ENCODE data around the gene ANXA3.

DNA sequence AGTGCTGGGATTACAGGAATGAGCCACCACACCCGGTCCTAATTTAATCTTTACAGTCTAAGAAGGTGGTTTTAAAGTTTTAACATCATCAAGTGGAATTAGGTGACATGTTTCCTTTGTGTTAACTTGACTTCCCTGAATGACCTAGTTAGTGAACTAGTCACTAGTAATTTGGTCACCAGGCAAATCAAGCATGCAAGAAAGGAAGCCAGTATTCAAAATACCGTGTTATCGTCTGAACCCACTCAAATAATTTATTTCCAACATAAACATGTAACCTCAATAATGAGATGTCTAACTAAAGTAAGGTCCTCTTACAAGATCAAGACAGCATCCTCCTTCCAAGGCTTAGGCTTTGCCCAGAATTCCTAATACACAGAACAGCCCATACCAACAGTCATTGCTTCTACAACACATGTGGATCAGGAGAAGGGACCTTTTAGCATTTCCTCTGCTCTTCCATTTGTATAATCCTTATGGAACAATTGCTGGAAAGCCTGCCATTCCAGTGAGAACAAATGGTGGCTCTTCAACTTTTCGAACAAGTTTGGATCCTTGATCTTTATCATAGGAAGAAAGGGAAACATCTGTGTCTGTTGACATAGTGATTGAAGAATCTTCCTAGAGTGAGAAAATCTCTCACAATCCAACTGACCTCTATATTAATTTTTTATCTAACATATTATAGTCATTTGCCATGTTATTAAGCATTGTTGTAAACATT, 97.2 kb downstream of the ANXA3 start:
- TF ChIP-seq, protein P1, sequence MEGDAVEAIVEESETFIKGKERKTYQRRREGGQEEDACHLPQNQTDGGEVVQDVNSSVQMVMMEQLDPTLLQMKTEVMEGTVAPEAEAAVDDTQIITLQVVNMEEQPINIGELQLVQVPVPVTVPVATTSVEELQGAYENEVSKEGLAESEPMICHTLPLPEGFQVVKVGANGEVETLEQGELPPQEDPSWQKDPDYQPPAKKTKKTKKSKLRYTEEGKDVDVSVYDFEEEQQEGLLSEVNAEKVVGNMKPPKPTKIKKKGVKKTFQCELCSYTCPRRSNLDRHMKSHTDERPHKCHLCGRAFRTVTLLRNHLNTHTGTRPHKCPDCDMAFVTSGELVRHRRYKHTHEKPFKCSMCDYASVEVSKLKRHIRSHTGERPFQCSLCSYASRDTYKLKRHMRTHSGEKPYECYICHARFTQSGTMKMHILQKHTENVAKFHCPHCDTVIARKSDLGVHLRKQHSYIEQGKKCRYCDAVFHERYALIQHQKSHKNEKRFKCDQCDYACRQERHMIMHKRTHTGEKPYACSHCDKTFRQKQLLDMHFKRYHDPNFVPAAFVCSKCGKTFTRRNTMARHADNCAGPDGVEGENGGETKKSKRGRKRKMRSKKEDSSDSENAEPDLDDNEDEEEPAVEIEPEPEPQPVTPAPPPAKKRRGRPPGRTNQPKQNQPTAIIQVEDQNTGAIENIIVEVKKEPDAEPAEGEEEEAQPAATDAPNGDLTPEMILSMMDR (IDR thresholded peaks at IDR 0.05), result no peak
- no peak for TF ChIP-seq POLR2A (IDR thresholded peaks at IDR 0.05)

All from adrenal gland (tissue), 5 donors.